NCI-H1694 treated with DMSO at 0.1 percent for 48 hours (cell line): ENCODE measurements around the gene ART3.
"Not testable (repeated sequence)": the region's sequence is repeated elsewhere in the genome, so short reads cannot be mapped to it uniquely, and the experiment has no call there.

Source experiments
- DNase-seq: peaks from one replicate; lab custom pipeline; 2025; lab: John Stamatoyannopoulos, UW

ART3 gene

GRCh38 chr4:76074468-76074867 is at the start of gene ART3:
ART3 (plus strand) TSS chr4:76074709; CDS start chr4:76075890, 1,181 bp downstream.
- DNase-seq: no peak

GRCh38 chr4:76028350-76028765 is 46.2 kb upstream of the ART3 start:
- no peak for DNase-seq

GRCh38 chr4:76029300-76029699 is 45.2 kb upstream of the ART3 start:
- no peak for DNase-seq

- peak; percentile 38 for DNase-seq
Measured at GRCh38 chr4:76035141-76035540, 39.4 kb upstream of the ART3 start.

GRCh38 chr4:76035799-76036380 is 38.6 kb upstream of the ART3 start, which contains the start of gene CXCL11:
CXCL11 (minus strand) TSS chr4:76036070; CDS start chr4:76035987, 83 bp downstream.
- no peak for DNase-seq

GRCh38 chr4:76036855-76037254 is 37.7 kb upstream of the ART3 start:
- no peak for DNase-seq

GRCh38 chr4:76042241-76042998 is 32.1 kb upstream of the ART3 start:
- DNase-seq: not testable (repeated sequence)

GRCh38 chr4:76043306-76043705 is 31.2 kb upstream of the ART3 start:
- not testable (repeated sequence) for DNase-seq

GRCh38 chr4:76044686-76045085 is 29.8 kb upstream of the ART3 start:
- DNase-seq: not testable (repeated sequence)

GRCh38 chr4:76049860-76050416 is 24.6 kb upstream of the ART3 start:
- DNase-seq: not testable (repeated sequence)

- DNase-seq: not testable (repeated sequence)
Measured at GRCh38 chr4:76050560-76051050, 23.9 kb upstream of the ART3 start.

GRCh38 chr4:76053730-76054129 is 20.8 kb upstream of the ART3 start:
- DNase-seq: no peak

GRCh38 chr4:76055016-76055415 is 19.5 kb upstream of the ART3 start:
- DNase-seq: no peak

GRCh38 chr4:76055421-76055820 is 19.1 kb upstream of the ART3 start:
- no peak for DNase-seq

- no peak for DNase-seq
Measured at GRCh38 chr4:76058302-76058701, 16.2 kb upstream of the ART3 start.

- DNase-seq: no peak
Measured at GRCh38 chr4:76058888-76059426, 15.6 kb upstream of the ART3 start.

- DNase-seq: no peak
Measured at GRCh38 chr4:76059750-76060149, 14.8 kb upstream of the ART3 start.

- DNase-seq: no peak
Measured at GRCh38 chr4:76060506-76060905, 14.0 kb upstream of the ART3 start.

- DNase-seq: no peak
Measured at GRCh38 chr4:76061421-76061820, 13.1 kb upstream of the ART3 start.

GRCh38 chr4:76061982-76062381 is 12.5 kb upstream of the ART3 start:
- no peak for DNase-seq

GRCh38 chr4:76066546-76066945 is 8.0 kb upstream of the ART3 start:
- DNase-seq: no peak

- DNase-seq: peak; percentile 53
Measured at GRCh38 chr4:76067652-76068286, 6.7 kb upstream of the ART3 start.
